K562 treated with DMSO at 1 percent for 24 hours (cell line): ENCODE data around the gene RBMY1J. TPM values are rescaled to one million over a fixed set of nuclear protein-coding genes. Genes with fewer than 3 reads are reported as not detected.

Experiments used
- total RNA-seq: library from RNA; unstranded; fragments of 300-600 nt; gene quantifications from 2 replicates; pipeline ENCODE4 v1.2.3, GENCODE V29; 2022; ENCODE audit warnings: low read depth; ENCODE audit not compliant: insufficient read depth

Gene RBMY1J
- not detected in 2 replicates for total RNA-seq

DNA sequence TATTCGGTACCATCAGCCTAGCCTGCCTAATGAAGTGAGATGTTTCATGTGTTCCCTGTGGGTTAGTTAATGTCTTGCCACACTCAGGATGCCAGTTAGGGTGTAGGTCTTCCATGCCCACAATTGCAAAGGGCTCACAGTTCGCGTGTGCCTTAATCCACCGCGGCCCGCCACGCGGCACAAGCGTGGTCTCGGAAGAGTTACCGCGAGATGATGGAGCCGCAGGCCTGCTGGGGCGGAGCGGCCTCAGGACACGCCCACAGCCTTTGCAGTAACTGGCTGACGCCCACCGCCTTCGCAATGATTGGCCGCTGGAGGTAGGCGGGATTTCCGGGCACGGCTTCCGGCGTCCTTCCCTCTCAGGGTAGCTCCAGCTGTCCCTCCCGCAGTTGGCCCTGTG, at the start of gene RBMY1J:
RBMY1J (plus strand) TSS at position 301 of the 400 bp plus-strand sequence. CDS start 2,038 bp downstream, outside the sequence.

Other genes starting within 250 kb of the RBMY1J start
- gene RBMY1F, start 220.5 kb upstream of the RBMY1J start, total RNA-seq = not detected in 2 replicates